ENCODE measurements around the gene VWA3B.
"Not testable (repeated sequence)": the region's sequence is repeated elsewhere in the genome, so short reads cannot be mapped to it uniquely, and the experiment has no call there.

The VWA3B gene

GRCh38 chr2:98296440-98296839, 209.5 kb downstream of the VWA3B start:
- DNase-seq, result no peak

DNA sequence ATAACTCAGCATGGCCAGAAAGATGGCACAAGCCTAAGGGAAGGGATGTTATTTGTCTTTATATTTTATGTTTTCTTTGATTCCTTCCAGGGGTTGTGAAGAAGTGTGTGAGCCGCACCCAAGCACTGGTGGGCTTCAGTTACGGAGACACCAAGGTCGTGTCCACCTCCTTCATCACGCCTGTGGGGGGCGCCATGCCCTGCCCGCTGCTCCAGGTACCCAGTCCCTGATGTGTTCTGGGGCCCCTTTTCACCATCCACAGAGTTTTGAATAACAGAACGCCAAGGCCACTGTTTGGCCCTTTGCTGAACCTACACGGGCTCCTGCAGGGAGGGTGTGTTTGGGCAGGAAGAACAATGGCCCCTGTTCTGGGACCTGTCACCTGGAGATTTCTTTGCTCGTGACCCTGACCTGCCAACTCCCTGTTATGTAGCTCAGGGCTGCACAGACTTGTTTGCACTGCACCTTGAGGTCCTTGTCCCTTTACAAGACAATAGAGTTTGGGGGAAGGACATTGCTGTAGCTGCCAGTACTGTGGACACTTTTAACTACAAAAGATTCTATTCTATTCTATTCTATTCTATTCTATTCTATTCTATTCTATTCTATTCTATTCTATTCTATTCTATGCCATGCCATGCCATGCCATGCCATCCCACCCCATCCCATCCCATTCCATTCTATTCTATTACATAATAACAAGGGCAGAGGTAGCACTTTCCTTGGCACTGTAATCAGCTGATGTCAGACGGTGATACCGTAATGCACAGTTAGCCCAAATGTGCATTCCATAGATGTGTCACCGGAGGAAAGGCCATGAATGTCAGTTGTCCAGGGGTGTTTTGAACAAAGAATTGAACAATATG, 211.1 kb downstream of the VWA3B start:
- no peak for DNase-seq

- no peak for DNase-seq
Measured at GRCh38 chr2:98298683-98299164, 211.8 kb downstream of the VWA3B start.

- no peak for DNase-seq
Measured at GRCh38 chr2:98299211-98299905, 212.4 kb downstream of the VWA3B start.

GRCh38 chr2:98300141-98300874, 213.3 kb downstream of the VWA3B start:
- DNase-seq, result peak in 9 of 56 donors; percentile 2 to 32 (median 16)

- DNase-seq, result no peak
Measured at GRCh38 chr2:98301469-98301868, 214.5 kb downstream of the VWA3B start.

DNA sequence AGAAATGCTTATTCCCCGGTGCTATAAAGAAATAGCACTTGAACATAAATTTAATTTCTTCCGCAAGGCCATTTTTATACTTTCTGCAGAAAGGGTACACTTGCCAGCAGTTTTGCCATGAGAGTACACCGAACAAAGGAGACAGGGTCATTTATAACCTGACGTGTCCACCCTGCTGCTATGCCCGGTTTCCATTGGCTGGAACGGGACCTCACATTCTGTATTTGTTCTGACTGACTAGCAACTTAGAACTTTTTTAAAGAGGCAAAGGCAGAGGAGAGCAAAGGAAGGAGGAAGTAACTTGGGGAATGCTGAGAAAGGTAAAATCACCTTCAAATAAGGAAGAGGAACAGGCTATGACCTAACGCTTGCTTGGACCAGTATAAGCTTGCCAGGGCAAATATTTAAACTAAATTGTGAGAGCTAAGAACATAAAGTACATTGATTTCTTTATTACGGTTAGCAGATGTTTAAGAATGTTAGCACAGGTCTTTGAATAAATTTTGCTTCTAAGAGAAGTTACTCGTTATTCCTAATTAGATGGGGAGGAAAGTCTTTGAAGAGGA, 220.2 kb downstream of the VWA3B start:
- DNase-seq, result not testable (repeated sequence)

DNA sequence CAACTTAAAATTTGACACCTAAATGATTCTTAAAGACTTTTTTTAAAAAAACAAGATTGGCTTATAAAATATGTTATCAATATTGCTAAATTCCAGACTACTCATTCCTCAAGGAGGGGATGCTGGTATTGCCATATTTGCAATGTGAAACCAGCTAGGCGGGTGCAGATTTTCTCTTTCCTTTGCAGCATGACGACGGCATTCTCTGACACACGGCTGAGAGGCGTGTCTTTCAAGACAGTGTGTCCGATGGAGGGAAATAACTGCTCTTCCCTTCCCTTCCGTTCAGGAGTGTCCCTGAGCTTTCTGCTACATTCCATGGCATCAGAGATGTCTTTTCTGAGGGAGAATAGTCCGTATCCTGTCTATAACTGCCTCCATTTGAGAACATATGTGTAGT, 221.1 kb downstream of the VWA3B start:
- DNase-seq, result no peak

GRCh38 chr2:98308532-98308931, 221.6 kb downstream of the VWA3B start:
- no peak for DNase-seq

GRCh38 chr2:98309580-98309979, 222.6 kb downstream of the VWA3B start:
- DNase-seq, result no peak

DNA sequence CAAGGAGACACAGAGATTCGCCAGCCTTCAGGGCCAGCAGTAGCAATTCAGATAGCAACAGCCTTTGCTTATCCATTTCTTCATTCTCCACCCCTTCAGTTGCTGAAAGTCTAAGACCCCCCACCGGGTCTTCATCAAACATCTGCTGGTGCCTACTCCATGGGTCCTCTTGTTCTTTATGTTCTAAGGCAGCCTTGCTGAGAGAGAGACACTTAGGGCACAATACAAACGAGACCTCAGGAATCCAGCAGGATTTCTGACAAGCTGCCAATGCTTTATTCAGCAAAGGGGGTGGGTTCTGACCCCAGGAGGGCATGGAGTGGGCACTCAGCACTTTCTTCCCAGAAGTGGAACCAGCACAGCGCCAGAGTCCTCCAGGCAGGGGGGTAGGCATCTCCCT, 223.0 kb downstream of the VWA3B start:
- DNase-seq, result no peak

DNA sequence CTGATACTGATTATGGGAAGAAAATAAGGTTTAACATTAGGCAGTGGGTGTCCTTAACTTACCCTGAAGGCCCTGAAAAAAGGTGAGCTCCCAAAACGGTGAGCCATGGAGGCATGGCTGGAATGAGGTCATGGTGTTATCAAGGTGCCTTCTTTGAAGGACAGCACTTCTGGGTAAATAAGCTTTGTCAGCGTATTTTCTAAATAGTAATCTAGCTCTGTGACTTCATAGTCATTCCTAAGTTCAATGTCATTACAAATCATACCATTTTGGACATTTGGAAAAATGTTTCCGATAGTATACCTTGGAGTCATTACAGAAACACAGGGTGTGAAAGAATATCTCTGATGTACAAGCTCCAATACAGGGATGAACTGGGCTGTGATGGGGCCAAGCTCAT, 224.1 kb downstream of the VWA3B start:
- DNase-seq, result no peak

DNA sequence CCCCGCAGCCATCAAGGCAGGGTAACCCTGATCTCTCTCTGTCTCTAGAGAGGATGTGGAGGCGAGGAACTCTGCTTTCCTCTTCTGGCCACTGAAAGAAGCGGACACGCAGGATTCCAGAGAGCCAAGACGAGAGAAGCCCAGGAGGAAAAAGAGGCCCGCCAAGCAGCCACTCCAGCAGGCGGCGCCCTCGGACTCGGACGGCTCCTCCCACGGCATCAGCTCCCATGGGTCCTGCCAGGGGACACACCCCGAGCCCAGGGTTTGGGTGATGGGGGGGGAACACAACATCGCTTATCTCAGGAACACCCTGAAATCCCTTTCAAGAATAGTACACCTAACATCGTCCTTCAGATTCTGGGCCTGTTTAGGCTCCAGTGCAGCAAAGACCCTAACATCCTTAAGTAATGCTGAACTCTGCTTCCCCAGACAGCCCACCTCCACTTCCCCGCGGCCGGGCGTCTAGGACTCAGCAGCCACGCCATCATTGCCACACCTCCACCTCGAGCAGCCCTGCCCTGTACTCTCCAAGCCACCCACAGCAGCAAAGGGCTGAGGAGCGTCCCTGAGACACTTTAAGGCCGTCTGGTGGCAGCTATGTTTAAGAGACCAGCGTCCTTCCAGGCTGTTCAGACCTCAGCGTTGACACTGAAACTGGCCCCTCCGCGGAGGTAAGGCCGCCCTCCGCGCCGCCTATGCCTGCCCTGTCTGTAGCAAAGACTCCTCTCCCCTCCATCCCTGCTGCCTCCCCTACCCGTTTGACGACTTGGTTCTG, 225.0 kb downstream of the VWA3B start:
- DNase-seq, result no peak

DNA sequence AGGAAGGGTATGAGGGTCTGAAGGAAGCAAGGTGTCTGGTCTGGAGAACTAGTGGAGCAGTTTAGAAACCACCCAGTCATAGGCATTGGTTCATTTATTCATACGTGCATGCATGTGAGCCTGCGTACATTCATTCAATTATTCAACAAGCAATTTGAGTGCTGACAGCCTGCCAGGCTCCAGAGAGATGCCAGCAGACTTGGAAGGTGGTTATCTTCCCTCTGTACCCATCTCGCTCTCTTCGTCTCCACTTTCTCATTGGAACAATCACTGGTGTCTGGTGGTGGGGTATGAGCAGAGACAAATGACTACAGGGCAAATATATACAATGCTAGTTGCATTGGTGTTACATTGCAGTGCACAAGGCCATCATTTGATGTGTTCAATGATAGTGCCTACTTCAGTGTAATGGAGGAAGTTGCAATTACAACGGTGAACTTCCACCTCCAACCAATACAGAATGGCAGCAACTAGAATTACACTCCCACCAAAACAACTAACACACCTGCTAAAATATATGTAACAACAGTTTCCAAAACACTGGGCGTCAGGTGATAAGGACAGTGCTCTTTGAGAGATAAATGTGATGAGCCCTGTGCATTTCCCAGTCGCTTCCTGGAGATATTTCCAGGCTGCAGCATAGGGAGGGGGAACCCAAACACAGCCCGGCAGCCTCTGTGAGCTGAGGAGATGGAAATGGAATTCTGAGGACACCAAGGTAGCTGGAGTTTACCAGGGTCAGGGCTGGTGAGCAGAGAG, 226.7 kb downstream of the VWA3B start:
- DNase-seq, result no peak

DNA sequence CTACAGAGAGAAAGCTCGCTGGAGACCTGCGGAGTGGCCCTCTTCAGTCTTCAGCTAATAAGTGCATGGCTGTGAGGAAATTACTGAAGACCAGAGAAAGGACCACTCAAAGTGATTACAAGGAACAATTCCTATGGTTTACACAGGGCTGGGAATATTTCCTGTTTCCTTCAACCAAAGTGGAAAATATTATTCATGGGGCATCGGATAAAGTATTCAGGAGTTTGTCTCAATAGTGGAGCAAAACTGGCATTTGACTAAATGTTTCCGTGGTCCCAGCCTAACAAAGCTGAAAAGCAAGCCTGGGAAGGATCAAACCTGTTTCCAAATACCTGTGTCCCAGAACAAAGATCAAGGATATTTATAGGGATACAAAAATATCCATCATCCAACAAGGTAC, 227.3 kb downstream of the VWA3B start:
- no peak for DNase-seq

DNA sequence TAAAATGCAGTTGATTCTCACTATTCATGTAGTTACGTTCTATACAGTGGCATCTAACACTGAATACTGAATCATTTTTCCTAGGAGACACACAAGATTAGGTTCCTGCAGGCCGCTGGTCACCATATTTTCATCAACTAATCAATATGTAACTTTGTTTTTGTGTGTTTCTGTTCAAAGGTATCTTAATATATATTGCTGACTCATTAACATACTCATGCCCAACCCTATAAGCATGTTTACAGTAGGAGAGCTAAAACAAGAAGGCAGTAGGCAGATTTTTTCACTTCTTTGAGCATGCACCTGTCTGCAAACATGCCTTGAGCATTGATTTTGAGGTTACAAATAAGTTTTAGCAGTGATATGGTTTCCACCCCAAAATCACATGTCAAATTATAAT, 229.0 kb downstream of the VWA3B start:
- DNase-seq, result no peak

DNA sequence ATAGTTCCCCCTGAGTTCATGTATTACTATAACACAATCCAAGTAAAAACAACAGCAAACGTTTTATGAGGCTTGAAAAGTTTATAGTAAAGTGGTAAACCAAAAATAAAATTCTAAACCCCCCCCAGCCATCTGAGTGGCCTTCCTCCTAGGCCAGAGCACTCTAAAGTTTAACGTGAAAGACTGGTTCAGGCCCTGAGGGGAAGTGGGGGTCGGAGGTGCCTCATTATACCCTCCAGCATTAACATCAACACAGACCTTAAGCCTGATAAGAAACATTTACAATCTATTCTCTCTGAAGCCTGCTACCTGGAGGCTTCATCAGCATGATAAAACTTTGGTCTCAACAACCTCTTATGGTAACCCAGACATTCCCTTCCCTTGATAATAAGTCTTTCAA, 230.2 kb downstream of the VWA3B start:
- DNase-seq, result no peak

DNA sequence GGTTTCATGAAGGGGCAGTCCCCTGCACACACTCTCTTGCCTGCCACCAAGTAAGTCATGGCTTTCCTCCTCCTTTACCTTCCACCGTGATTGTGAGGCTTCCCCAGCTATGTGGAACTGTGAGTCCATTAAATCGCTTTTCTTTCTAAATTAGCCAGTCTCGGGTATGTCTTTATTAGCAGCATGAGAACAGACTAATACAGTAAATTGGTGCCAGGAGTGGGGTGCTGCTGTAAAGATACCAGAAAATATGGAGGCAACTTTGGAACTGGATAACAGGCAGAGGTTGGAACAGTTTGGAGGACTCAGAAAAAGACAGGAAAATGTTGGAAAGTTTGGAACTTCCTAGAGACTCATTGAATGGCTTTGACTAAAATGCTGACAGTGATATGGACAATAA, 233.2 kb downstream of the VWA3B start:
- DNase-seq, result not testable (repeated sequence)

GRCh38 chr2:98324181-98324580, 237.2 kb downstream of the VWA3B start:
- DNase-seq, result no peak

DNA sequence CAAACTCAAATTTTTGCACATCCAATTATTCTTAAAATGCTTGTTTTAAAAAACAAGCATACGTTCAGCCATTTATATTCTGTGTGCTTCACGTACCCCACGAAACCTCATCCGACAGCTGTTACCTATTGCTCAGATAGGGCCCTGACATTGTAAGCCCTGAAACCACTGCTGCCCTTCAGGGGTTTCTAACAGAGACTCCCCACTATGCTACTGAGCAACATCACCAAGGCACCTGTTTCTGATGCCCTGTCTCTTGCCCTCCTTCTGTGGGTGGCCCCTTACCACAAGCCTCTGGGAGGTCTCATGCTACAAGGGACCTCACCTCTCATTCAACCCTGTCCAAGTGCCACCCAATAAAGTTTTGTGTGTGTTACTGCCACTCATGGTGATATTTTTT, 240.8 kb downstream of the VWA3B start:
- no peak for DNase-seq

All from amygdala (tissue), 56 donors.